ENCODE data around the gene NRXN2. TPM values are rescaled to one million over a fixed set of nuclear protein-coding genes. Genes with fewer than 3 reads are reported as not detected.

The NRXN2 gene
- total and polyA plus RNA-seq, 4 donors, result 0.17 to 2.8 (median 1.4) TPM

DNA sequence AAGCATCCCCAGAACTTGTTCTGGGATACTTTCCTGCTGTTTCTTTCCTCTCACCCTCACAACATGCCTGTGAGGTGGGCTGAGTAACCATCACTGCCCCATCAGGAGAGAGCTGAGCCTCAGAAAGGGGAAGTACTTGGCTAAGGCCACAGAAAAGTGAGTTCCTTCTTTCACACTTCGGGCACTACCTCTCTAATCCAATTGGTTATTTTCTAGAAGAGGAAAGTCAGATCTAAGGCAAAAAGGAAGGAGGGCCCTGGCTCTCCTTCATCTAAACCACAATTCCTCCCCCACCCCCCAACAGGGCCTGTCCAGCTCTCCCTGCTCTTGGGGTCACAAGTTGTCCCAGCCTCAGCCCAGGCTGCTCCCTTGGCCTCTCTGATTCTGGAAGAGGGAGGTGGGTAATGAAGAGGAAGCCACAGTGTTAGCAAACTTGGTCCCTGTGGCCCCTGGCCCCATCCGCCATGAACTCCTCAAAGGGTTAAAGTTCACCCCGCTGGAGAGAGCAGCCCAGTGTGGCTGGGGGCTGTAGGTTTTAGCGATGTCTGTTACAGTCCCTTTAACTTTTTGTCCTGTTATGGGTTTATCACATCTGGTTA lies 98.0 kb downstream of the NRXN2 start:
- Histone ChIP-seq H3K27me3 (ENCODE audit: control insufficient read depth in 4 of 4, insufficient read depth in 4 of 4, low read length in 3 of 4) (no peaks in the 10 kb centered on the region), H3K9ac (ENCODE audit: low read depth in 1 of 2, low read length in 2 of 2) (no peak overlapping the region), H3K4me1 (ENCODE audit: control insufficient read depth in 4 of 4, insufficient read depth in 4 of 4, low read length in 3 of 4) (peaks cover 7 to 14% (median 9%) of the 10 kb centered on the region in 4 donors), H3K27ac (ENCODE audit: low read depth in 1 of 2, low read length in 2 of 2) (no peak overlapping the region), H3K4me3 (ENCODE audit: low read depth in 1 of 3, low read length in 3 of 3) (no peak overlapping the region), H3K9me3 (ENCODE audit: control insufficient read depth in 4 of 4, low read length in 3 of 4) (no peaks in the 10 kb centered on the region), H3K36me3 (ENCODE audit: control insufficient read depth in 4 of 4, insufficient read depth in 3 of 4, low read depth in 1 of 4, low read length in 3 of 4) (no peaks in the 10 kb centered on the region)
- 77% methylated on average over 4 of the region's 4 CpGs for WGBS
- TF ChIP-seq, protein P1, sequence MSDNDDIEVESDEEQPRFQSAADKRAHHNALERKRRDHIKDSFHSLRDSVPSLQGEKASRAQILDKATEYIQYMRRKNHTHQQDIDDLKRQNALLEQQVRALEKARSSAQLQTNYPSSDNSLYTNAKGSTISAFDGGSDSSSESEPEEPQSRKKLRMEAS (IDR thresholded peaks at IDR 0.05), result no peak
- TF ChIP-seq RAD21 (IDR thresholded peaks at IDR 0.05), result no peak
- no peak for TF ChIP-seq JUND (IDR thresholded peaks at IDR 0.05)
- no peak for TF ChIP-seq FOXA2 (IDR thresholded peaks at IDR 0.05)
- TF ChIP-seq, protein P2, sequence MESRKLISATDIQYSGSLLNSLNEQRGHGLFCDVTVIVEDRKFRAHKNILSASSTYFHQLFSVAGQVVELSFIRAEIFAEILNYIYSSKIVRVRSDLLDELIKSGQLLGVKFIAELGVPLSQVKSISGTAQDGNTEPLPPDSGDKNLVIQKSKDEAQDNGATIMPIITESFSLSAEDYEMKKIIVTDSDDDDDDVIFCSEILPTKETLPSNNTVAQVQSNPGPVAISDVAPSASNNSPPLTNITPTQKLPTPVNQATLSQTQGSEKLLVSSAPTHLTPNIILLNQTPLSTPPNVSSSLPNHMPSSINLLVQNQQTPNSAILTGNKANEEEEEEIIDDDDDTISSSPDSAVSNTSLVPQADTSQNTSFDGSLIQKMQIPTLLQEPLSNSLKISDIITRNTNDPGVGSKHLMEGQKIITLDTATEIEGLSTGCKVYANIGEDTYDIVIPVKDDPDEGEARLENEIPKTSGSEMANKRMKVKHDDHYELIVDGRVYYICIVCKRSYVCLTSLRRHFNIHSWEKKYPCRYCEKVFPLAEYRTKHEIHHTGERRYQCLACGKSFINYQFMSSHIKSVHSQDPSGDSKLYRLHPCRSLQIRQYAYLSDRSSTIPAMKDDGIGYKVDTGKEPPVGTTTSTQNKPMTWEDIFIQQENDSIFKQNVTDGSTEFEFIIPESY (IDR thresholded peaks at IDR 0.05), result no peak
- TF ChIP-seq HNF4G (IDR thresholded peaks at IDR 0.05), result no peak
- TF ChIP-seq, protein P3, sequence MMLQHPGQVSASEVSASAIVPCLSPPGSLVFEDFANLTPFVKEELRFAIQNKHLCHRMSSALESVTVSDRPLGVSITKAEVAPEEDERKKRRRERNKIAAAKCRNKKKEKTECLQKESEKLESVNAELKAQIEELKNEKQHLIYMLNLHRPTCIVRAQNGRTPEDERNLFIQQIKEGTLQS (IDR thresholded peaks at IDR 0.05), result no peak
- no peak for TF ChIP-seq FOXA1 (IDR thresholded peaks at IDR 0.05)
- no peak for TF ChIP-seq GABPA (IDR thresholded peaks at IDR 0.05 in 1 of 2, conservative IDR thresholded peaks at IDR 0.05 in 1 of 2)
- TF ChIP-seq RXRA (IDR thresholded peaks at IDR 0.05), result no peak
- TF ChIP-seq YY1 (IDR thresholded peaks at IDR 0.05), result no peak
- DNase-seq (ENCODE audit: low spot score), result no peak

DNA sequence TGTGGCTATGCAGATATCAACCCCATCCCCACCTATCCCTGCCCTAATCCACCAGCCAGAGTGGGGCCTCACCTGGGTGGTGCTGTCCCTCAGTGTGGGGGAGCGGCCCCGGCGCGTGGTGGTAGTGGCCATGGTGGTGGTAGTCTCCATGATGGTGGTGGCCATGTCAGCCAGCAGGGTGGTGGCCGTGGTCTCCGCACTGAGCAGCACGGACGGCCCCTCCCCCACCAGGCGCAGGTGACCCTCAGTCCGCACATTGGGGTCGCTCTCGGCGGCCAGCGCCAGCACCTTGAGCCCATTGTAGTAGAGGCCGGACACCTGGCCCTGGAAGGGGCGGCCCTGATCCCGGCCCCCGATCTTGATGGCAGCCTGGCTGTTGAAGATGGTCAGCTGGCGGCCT lies 100.3 kb downstream of the NRXN2 start:
- H3K4me3 ChIP-seq (ENCODE audit: low read depth in 1 of 3, low read length in 3 of 3), result no peak overlapping the region
- TF ChIP-seq, protein P2 (IDR thresholded peaks at IDR 0.05), result no peak
- no peak for TF ChIP-seq EGR1 (IDR thresholded peaks at IDR 0.05; ENCODE audit: low read depth in 2 of 2)
- no peak overlapping the region for H3K9ac ChIP-seq (ENCODE audit: low read depth in 1 of 2, low read length in 2 of 2)
- H3K9me3 ChIP-seq (ENCODE audit: control insufficient read depth in 4 of 4, low read length in 3 of 4), result no peaks in the 10 kb centered on the region
- DNase-seq (ENCODE audit: low spot score), result no peak
- peaks cover 7 to 19% (median 14%) of the 10 kb centered on the region in 4 donors for H3K4me1 ChIP-seq (ENCODE audit: control insufficient read depth in 4 of 4, insufficient read depth in 4 of 4, low read length in 3 of 4)
- no peak overlapping the region for H3K27ac ChIP-seq (ENCODE audit: low read depth in 1 of 2, low read length in 2 of 2)
- no peaks in the 10 kb centered on the region for H3K36me3 ChIP-seq (ENCODE audit: control insufficient read depth in 4 of 4, insufficient read depth in 3 of 4, low read depth in 1 of 4, low read length in 3 of 4)
- no peaks in the 10 kb centered on the region for H3K27me3 ChIP-seq (ENCODE audit: control insufficient read depth in 4 of 4, insufficient read depth in 4 of 4, low read length in 3 of 4)
- WGBS, result 95% methylated on average over 19 of the region's 19 CpGs

DNA sequence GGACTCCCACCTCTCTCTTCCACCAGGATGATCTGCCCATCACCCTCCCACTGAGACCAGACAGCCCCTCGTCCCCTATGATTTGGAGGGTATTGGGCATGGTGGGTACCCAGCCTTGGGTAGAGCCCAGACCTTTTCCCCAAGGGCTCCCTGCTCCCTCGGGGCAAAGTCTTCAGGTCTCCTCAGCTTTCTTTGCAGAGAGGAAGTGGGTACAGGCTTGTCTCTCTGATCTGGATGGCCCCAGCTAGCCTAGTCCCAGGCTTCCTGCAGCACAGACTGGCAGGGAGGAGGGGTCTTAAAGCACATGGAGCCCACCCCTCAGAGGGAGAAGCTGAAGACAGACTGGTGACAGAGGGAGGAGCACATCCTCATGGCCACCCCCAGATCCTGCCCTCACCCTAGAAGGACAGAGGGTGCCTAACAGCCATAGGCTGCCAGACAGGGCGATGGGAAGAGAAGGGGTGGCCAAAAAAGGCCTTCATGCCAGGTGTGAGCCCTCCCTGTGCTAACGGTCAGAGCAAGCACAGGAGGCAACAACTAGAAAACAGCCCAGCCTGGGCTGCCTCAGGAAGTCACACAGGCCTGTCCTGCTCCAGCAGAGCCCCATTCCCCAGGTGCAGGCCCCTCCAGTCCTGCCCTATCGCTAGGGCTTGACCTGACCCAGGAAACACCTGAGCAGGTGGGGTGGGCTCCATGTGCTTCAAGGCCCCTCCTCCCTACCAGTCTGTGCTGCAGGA lies 101.5 kb downstream of the NRXN2 start:
- no peak for DNase-seq (ENCODE audit: low spot score)
- no peak overlapping the region for H3K4me3 ChIP-seq (ENCODE audit: low read depth in 1 of 3, low read length in 3 of 3)
- peak overlapping the region in 1 of 2 donors; percentile 56 for H3K27ac ChIP-seq (ENCODE audit: low read depth in 1 of 2, low read length in 2 of 2)
- 83% methylated on average over 5 of the region's 5 CpGs for WGBS
- H3K9me3 ChIP-seq (ENCODE audit: control insufficient read depth in 4 of 4, low read length in 3 of 4), result no peaks in the 10 kb centered on the region
- H3K27me3 ChIP-seq (ENCODE audit: control insufficient read depth in 4 of 4, insufficient read depth in 4 of 4, low read length in 3 of 4), result no peaks in the 10 kb centered on the region
- H3K9ac ChIP-seq (ENCODE audit: low read depth in 1 of 2, low read length in 2 of 2), result no peak overlapping the region
- no peaks in the 10 kb centered on the region for H3K36me3 ChIP-seq (ENCODE audit: control insufficient read depth in 4 of 4, insufficient read depth in 3 of 4, low read depth in 1 of 4, low read length in 3 of 4)
- H3K4me1 ChIP-seq (ENCODE audit: control insufficient read depth in 4 of 4, insufficient read depth in 4 of 4, low read length in 3 of 4), result peaks cover 7 to 19% (median 14%) of the 10 kb centered on the region in 4 donors
- no peak for TF ChIP-seq TAF1 (conservative IDR thresholded peaks at IDR 0.05)
- TF ChIP-seq JUND (IDR thresholded peaks at IDR 0.05), result no peak
- TF ChIP-seq NR2F2 (IDR thresholded peaks at IDR 0.05), result no peak
- TF ChIP-seq, protein P3 (IDR thresholded peaks at IDR 0.05), result no peak
- TF ChIP-seq FOXA1 (IDR thresholded peaks at IDR 0.05), result no peak
- no peak for TF ChIP-seq RAD21 (IDR thresholded peaks at IDR 0.05)
- TF ChIP-seq, protein P1 (IDR thresholded peaks at IDR 0.05), result no peak
- no peak for TF ChIP-seq HNF4G (IDR thresholded peaks at IDR 0.05)
- TF ChIP-seq, protein P4, sequence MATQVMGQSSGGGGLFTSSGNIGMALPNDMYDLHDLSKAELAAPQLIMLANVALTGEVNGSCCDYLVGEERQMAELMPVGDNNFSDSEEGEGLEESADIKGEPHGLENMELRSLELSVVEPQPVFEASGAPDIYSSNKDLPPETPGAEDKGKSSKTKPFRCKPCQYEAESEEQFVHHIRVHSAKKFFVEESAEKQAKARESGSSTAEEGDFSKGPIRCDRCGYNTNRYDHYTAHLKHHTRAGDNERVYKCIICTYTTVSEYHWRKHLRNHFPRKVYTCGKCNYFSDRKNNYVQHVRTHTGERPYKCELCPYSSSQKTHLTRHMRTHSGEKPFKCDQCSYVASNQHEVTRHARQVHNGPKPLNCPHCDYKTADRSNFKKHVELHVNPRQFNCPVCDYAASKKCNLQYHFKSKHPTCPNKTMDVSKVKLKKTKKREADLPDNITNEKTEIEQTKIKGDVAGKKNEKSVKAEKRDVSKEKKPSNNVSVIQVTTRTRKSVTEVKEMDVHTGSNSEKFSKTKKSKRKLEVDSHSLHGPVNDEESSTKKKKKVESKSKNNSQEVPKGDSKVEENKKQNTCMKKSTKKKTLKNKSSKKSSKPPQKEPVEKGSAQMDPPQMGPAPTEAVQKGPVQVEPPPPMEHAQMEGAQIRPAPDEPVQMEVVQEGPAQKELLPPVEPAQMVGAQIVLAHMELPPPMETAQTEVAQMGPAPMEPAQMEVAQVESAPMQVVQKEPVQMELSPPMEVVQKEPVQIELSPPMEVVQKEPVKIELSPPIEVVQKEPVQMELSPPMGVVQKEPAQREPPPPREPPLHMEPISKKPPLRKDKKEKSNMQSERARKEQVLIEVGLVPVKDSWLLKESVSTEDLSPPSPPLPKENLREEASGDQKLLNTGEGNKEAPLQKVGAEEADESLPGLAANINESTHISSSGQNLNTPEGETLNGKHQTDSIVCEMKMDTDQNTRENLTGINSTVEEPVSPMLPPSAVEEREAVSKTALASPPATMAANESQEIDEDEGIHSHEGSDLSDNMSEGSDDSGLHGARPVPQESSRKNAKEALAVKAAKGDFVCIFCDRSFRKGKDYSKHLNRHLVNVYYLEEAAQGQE (IDR thresholded peaks at IDR 0.05), result no peak
- TF ChIP-seq SP1 (IDR thresholded peaks at IDR 0.05), result no peak
- no peak for TF ChIP-seq FOXA2 (IDR thresholded peaks at IDR 0.05)
- TF ChIP-seq RXRA (IDR thresholded peaks at IDR 0.05), result no peak
- TF ChIP-seq HNF4A (conservative IDR thresholded peaks at IDR 0.05), result no peak
- TF ChIP-seq EGR1 (IDR thresholded peaks at IDR 0.05; ENCODE audit: low read depth in 2 of 2), result no peak

All from liver (tissue), 9 donors.